Retinal pigment epithelial cell (primary cell): ENCODE results near the gene TMOD4.

ENCODE experiments used
- DNase-seq: peaks from one replicate; pipeline ENCODE4 v3.0.0-alpha.2; 2010; ENCODE audit warnings: low read depth
- H3K4me3 ChIP-seq: 2 replicates; pipeline ENCODE4 v1.5.1; 2011; ENCODE audit warnings: mild to moderate bottlenecking, low read length, control low read depth, moderate library complexity
- TF ChIP-seq, protein P1 (sequence below): conservative IDR thresholded peaks from 2 replicates; pipeline ENCODE4 v1.5.1; 2011; ENCODE audit warnings: low read depth, low read length, control low read depth, inconsistent platforms

The TMOD4 gene

DNA sequence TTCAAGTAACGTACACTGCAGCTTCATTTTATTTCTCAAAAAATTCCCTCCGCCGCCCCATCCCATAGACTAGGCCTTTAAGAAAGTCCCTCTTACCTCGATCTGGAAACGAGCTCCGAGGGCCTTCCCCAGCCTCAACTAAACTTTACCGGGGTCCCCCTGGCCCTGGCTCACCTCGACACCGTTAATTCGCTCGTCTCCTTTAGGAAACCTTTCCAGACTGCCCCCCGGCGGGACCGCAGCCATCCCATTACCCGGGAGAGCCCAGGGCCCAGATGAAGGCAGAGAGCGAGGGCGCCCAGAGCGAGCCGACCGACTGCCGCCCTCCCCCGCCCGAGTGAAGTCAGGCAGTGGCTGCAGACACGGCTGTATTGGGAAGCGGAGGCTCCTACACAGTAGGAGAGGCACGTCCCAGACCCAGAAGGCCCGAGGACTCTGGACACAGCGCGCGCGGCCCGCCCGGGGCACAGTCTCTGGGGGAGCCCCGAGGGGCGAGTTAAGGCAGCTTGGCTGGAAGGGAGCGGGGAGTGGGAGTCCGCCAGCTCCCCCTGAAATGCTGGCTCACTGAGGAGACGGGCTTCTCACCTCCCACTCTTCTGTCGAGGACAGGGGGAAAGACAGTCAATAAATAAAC is 44.0 kb downstream of the TMOD4 start:
- H3K4me3 ChIP-seq: peak overlapping the region; percentile 48
- TF ChIP-seq, protein P1, sequence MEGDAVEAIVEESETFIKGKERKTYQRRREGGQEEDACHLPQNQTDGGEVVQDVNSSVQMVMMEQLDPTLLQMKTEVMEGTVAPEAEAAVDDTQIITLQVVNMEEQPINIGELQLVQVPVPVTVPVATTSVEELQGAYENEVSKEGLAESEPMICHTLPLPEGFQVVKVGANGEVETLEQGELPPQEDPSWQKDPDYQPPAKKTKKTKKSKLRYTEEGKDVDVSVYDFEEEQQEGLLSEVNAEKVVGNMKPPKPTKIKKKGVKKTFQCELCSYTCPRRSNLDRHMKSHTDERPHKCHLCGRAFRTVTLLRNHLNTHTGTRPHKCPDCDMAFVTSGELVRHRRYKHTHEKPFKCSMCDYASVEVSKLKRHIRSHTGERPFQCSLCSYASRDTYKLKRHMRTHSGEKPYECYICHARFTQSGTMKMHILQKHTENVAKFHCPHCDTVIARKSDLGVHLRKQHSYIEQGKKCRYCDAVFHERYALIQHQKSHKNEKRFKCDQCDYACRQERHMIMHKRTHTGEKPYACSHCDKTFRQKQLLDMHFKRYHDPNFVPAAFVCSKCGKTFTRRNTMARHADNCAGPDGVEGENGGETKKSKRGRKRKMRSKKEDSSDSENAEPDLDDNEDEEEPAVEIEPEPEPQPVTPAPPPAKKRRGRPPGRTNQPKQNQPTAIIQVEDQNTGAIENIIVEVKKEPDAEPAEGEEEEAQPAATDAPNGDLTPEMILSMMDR: no peak
- no peak for DNase-seq

DNA sequence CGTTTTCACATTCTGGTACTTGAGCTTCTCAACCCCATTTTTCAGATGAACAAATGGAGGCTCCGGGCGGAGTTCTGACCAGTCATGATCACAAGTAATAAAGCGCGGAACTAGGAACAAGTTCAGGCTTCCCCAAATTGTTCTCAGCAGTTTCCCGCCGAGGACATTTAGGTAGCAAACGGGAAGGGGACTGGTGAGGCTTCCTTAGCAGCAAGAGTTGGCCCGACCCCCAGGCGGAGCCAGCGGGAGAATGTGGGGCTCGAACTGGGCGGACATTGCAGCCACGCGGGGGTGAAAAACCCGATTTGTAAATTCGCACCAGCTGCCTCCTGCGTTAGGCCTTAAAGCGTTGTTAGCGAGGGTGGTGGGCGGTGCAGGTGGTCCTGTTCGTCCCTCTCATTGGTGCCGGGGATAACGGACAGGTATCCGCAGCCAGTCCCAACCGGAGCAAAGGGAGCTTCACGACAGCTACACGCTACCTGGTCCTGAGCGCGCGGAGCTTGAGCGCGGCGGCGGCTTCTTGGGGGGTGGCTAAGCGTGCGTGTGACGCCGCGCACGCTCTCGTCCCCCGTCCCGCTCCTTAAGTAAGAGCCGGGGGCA is 44.7 kb downstream of the TMOD4 start:
- peak; percentile 59 for DNase-seq
- TF ChIP-seq, protein P1: no peak
- H3K4me3 ChIP-seq: peak overlapping the region; percentile 48

DNA sequence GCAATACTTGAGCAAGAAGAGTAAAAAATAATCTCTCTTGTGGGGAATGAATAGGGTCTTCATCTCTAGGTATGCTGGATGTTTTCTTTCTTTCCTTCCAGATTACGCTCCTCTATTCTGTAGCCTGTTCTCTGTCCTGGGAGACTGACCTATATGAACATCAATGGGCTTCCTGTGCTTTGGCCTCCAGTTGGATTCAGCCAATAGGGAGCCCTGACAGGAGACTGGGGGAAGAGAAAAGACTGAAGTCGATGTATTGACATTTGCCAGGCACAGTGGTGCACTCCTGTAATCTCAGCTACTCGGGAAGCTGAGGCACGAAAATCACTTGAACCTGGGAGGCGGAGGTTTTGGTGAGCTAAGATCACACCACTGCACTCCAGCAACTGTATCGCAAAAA is 47.0 kb downstream of the TMOD4 start:
- DNase-seq: no peak
- TF ChIP-seq, protein P1: no peak
- no peak overlapping the region for H3K4me3 ChIP-seq

DNA sequence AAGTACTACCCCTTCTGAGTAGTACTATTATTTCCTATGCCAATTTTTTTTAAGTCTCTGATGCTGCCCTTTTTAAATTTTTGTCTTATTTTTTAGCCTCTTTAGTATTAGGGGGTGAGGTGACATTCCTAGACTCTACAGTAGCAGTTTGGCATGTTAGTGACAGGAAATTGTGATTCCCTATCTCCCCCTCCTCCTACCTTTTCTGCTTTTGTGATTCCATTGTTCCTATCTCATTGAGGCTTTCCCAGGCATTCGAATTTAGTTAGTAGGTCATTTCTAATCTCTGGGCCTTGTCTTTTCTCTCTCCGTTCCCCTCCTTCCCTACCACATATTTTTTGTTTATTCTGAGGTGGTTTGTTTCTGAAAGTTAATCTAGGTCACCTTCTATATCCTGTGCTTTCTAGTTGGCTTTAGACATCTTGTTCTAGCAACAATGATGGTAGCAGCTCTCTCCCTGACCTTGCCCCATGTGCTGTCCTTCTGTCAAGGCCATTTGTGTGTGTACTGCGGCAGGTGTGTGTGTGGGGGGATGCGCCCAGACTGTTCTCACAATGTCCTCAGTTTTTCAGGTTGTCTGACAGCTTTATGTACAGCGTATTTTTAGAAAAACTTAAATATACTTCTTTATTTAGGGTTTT is 50.9 kb downstream of the TMOD4 start:
- TF ChIP-seq, protein P1: no peak
- no peak for DNase-seq
- no peak overlapping the region for H3K4me3 ChIP-seq
